HAP-1 (cell line): Measurements from ENCODE around the gene HOXD13.
A peak's percentile ranks its signal among the peaks of the same experiment; 100 is the strongest.

Experiments used
- DNase-seq, 2 experiments: peaks; one replicate each; pipeline ENCODE4 v3.0.0-alpha.2; 2016 to 2020; ENCODE audit warnings: low spot score in 2 of 2
- H3K27me3 ChIP-seq: fragments of 250-450 bp; sonication (Bioruptor Pico); 2 replicates; pipeline ENCODE4 v1.5.1; 2020; ENCODE audit warnings: low read depth, mild to moderate bottlenecking, moderate library complexity
- H3K36me3 ChIP-seq: fragments of 250-450 bp; sonication (Bioruptor Pico); replicated peaks from 2 replicates; pipeline ENCODE4 v1.5.1; 2020; ENCODE audit warnings: mild to moderate bottlenecking
- H3K4me1 ChIP-seq: fragments of 250-450 bp; sonication (Bioruptor Pico); 2 replicates; pipeline ENCODE4 v1.5.1; 2020; ENCODE audit warnings: mild to moderate bottlenecking
- H3K4me3 ChIP-seq: fragments of 250-450 bp; sonication (Bioruptor Pico); 2 replicates; pipeline ENCODE4 v1.5.1; 2020; ENCODE audit warnings: mild to moderate bottlenecking, moderate library complexity
- H3K9me3 ChIP-seq: fragments of 250-450 bp; sonication (Bioruptor Pico); 2 replicates; pipeline ENCODE4 v1.5.1; 2020; ENCODE audit warnings: mild to moderate bottlenecking, moderate library complexity
- in situ Hi-C: fragments of 300-500 bp; cut with MboI; formaldehyde crosslinking; loops from 3 replicates; pipeline ENCODE4 v1.14.3; 2020; ENCODE audit warnings: low sequenced_read_pairs, inconsistent platforms, mixed read lengths

The HOXD13 gene

GRCh38 chr2:176120364-176121189, 28.1 kb downstream of the HOXD13 start:
- Histone ChIP-seq H3K4me1 (no peaks in the 10 kb centered on the region), H3K36me3 (no peaks in the 10 kb centered on the region), H3K9me3 (no peaks in the 10 kb centered on the region), H3K27me3 (peaks cover 6% of the 10 kb centered on the region; the same call in 1 of the 2 replicates), H3K4me3 (no peak overlapping the region)
- in situ Hi-C loops = loop anchor here (10.0 kb wide), 3 partner anchors 434 to 1034 kb away; no protein-coding TSS in a partner anchor
- no peak for DNase-seq

GRCh38 chr2:176121190-176122051, 28.9 kb downstream of the HOXD13 start:
- in situ Hi-C loops = loop anchor here (10.0 kb wide), 3 partner anchors 433 to 1033 kb away; no protein-coding TSS in a partner anchor
- DNase-seq = no peak
- Histone ChIP-seq H3K4me1 (no peaks in the 10 kb centered on the region), H3K4me3 (no peak overlapping the region), H3K27me3 (peaks cover 6% of the 10 kb centered on the region; the same call in 1 of the 2 replicates), H3K36me3 (no peaks in the 10 kb centered on the region), H3K9me3 (no peaks in the 10 kb centered on the region)

- in situ Hi-C loops = loop anchor here (10.0 kb wide), 3 partner anchors 433 to 1033 kb away; no protein-coding TSS in a partner anchor
- H3K27me3 ChIP-seq = peaks cover 6% of the 10 kb centered on the region; the same call in 1 of the 2 replicates
- DNase-seq = no peak
- no peak overlapping the region for H3K4me3 ChIP-seq
- no peaks in the 10 kb centered on the region for H3K36me3 ChIP-seq
- H3K9me3 ChIP-seq = no peaks in the 10 kb centered on the region
- no peaks in the 10 kb centered on the region for H3K4me1 ChIP-seq
Observed at GRCh38 chr2:176122052-176122682, 29.6 kb downstream of the HOXD13 start.

- no peak within 1 kb of the TSS for H3K4me3 ChIP-seq
- peaks cover 6% of the 10 kb centered on the region; the same call in 1 of the 2 replicates for H3K27me3 ChIP-seq
- no peaks in the 10 kb centered on the region for H3K9me3 ChIP-seq
- peak in 1 of 2 experiments; percentile 32 for DNase-seq
- no peaks in the 10 kb centered on the region for H3K36me3 ChIP-seq
- in situ Hi-C loops = loop anchor here (10.0 kb wide), 3 partner anchors 432 to 1032 kb away; no protein-coding TSS in a partner anchor
- H3K4me1 ChIP-seq = no peaks in the 10 kb centered on the region
Observed at GRCh38 chr2:176122683-176123410, 30.3 kb downstream of the HOXD13 start, which contains the start of gene HOXD9. HOXD9 (plus strand) TSS chr2:176122719; CDS start chr2:176122769, 50 bp downstream.

- H3K4me3 ChIP-seq = no peak overlapping the region
- H3K4me1 ChIP-seq = no peaks in the 10 kb centered on the region
- in situ Hi-C loops = loop anchor here (10.0 kb wide), 3 partner anchors 431 to 1031 kb away; no protein-coding TSS in a partner anchor
- no peak for DNase-seq
- H3K36me3 ChIP-seq = no peaks in the 10 kb centered on the region
- no peaks in the 10 kb centered on the region for H3K9me3 ChIP-seq
- H3K27me3 ChIP-seq = peaks cover 6% of the 10 kb centered on the region; the same call in 1 of the 2 replicates
Observed at GRCh38 chr2:176123411-176124109, 31.0 kb downstream of the HOXD13 start.

- H3K4me1 ChIP-seq = 0 out of 2 replicates have a peak, but pooled peaks cover 3% of the 10 kb centered on the region
- no peak for DNase-seq
- in situ Hi-C loops = loop anchor here (10.0 kb wide), 3 partner anchors 430 to 1030 kb away; no protein-coding TSS in a partner anchor
- no peaks in the 10 kb centered on the region for H3K9me3 ChIP-seq
- H3K27me3 ChIP-seq = peaks cover 6% of the 10 kb centered on the region; the same call in 1 of the 2 replicates
- no peaks in the 10 kb centered on the region for H3K36me3 ChIP-seq
- no peak overlapping the region for H3K4me3 ChIP-seq
Observed at GRCh38 chr2:176124110-176124946, 31.8 kb downstream of the HOXD13 start.

GRCh38 chr2:176124947-176125771, 32.6 kb downstream of the HOXD13 start:
- peaks cover 6% of the 10 kb centered on the region; the same call in 1 of the 2 replicates for H3K27me3 ChIP-seq

GRCh38 chr2:176125772-176126054, 33.2 kb downstream of the HOXD13 start:
- 0 out of 2 replicates have a peak, but pooled peaks cover 4% of the 10 kb centered on the region for H3K4me1 ChIP-seq
- no peak overlapping the region for H3K4me3 ChIP-seq
- DNase-seq = no peak
- in situ Hi-C loops = loop anchor here (5.0 to 10.0 kb wide), 4 partner anchors 429 to 1029 kb away; no protein-coding TSS in a partner anchor
- H3K9me3 ChIP-seq = no peaks in the 10 kb centered on the region
- H3K36me3 ChIP-seq = no peaks in the 10 kb centered on the region
- peaks cover 6% of the 10 kb centered on the region; the same call in 1 of the 2 replicates for H3K27me3 ChIP-seq

More at GRCh38 chr2:176124947-176125771, 32.6 kb downstream of the HOXD13 start:
- no peaks in the 10 kb centered on the region for H3K9me3 ChIP-seq
- DNase-seq = no peak
- H3K4me3 ChIP-seq = no peak overlapping the region
- in situ Hi-C loops = loop anchor here (5.0 to 10.0 kb wide), 4 partner anchors 430 to 1030 kb away; no protein-coding TSS in a partner anchor
- H3K36me3 ChIP-seq = no peaks in the 10 kb centered on the region
- H3K4me1 ChIP-seq = 0 out of 2 replicates have a peak, but pooled peaks cover 4% of the 10 kb centered on the region

GRCh38 chr2:176126929-176127773, 34.6 kb downstream of the HOXD13 start:
- in situ Hi-C loops = loop anchor here (5.0 to 10.0 kb wide), 4 partner anchors 428 to 1028 kb away; no protein-coding TSS in a partner anchor
- Histone ChIP-seq H3K27me3 (peaks cover 6% of the 10 kb centered on the region; the same call in 1 of the 2 replicates), H3K4me3 (no peak overlapping the region), H3K36me3 (no peaks in the 10 kb centered on the region), H3K9me3 (no peaks in the 10 kb centered on the region), H3K4me1 (peaks cover 11% of the 10 kb centered on the region; the same call in 1 of the 2 replicates)
- DNase-seq = peak in 1 of 2 experiments; percentile 82

- DNase-seq = no peak
- in situ Hi-C loops = loop anchor here (5.0 to 10.0 kb wide), 4 partner anchors 427 to 1027 kb away; no protein-coding TSS in a partner anchor
- H3K27me3 ChIP-seq = peaks cover 6% of the 10 kb centered on the region; the same call in 1 of the 2 replicates
- H3K36me3 ChIP-seq = no peaks in the 10 kb centered on the region
- peaks cover 11% of the 10 kb centered on the region; the same call in 1 of the 2 replicates for H3K4me1 ChIP-seq
- no peaks in the 10 kb centered on the region for H3K9me3 ChIP-seq
- no peak overlapping the region for H3K4me3 ChIP-seq
Observed at GRCh38 chr2:176127774-176128072, 35.2 kb downstream of the HOXD13 start.
